HepG2 (cell line): ENCODE data around the gene TMEM269. TPM values are rescaled to one million over a fixed set of nuclear protein-coding genes. Genes with fewer than 3 reads are reported as not detected.

ENCODE experiments used
- AGO2 ChIP-seq: fragments of 200-400 bp; formaldehyde crosslinking; optimal IDR thresholded peaks from 2 replicates; pipeline ENCODE3; 2017; ENCODE audit warnings: mild to moderate bottlenecking, low read depth, low read length, moderate library complexity
- MAFF ChIP-seq: IDR thresholded peaks from 2 replicates; pipeline ENCODE4 v1.6.1; 2011; ENCODE audit warnings: low read depth, low read length, improper control_type of control experiment
- MATR3 ChIP-seq: sonication (generic); formaldehyde crosslinking; IDR thresholded peaks from 2 replicates; pipeline ENCODE4 v1.4.0; 2020; ENCODE audit warnings: missing genetic modification reagents
- MTF1 ChIP-seq: sonication (generic); formaldehyde crosslinking; IDR thresholded peaks from 2 replicates; pipeline ENCODE4 v1.5.0; 2020; ENCODE audit warnings: missing genetic modification reagents
- NKX3-1 ChIP-seq: sonication (generic); formaldehyde crosslinking; IDR thresholded peaks from 2 replicates; pipeline ENCODE4 v1.5.0; 2020; ENCODE audit warnings: missing genetic modification reagents
- SAFB2 ChIP-seq: sonication (generic); formaldehyde crosslinking; IDR thresholded peaks from 2 replicates; pipeline ENCODE4 v1.5.1; 2020; ENCODE audit warnings: missing genetic modification reagents, low read depth, mild to moderate bottlenecking, borderline replicate concordance
- SMARCC2 ChIP-seq: fragments of 450-650 bp; IDR thresholded peaks from 2 replicates; pipeline ENCODE4 v1.6.1; 2017; ENCODE audit warnings: antibody characterized with exemption, mild to moderate bottlenecking
- SMYD3 ChIP-seq: sonication (generic); formaldehyde crosslinking; IDR thresholded peaks from 2 replicates; pipeline ENCODE4 v1.8.1; 2023; ENCODE audit warnings: mild to moderate bottlenecking, missing genetic modification reagents
- U2AF1 ChIP-seq: fragments of 200-400 bp; formaldehyde crosslinking; optimal IDR thresholded peaks from 2 replicates; pipeline ENCODE3; 2017; ENCODE audit warnings: mild to moderate bottlenecking, low read depth, low read length
- ZNF12 ChIP-seq: sonication (generic); formaldehyde crosslinking; IDR thresholded peaks from 2 replicates; pipeline ENCODE4 v1.5.0; 2020; ENCODE audit warnings: missing genetic modification reagents
- ZNF256 ChIP-seq: sonication (generic); formaldehyde crosslinking; conservative IDR thresholded peaks from 2 replicates; pipeline ENCODE4 v1.4.0; 2020; ENCODE audit warnings: missing genetic modification reagents
- ZNF557 ChIP-seq: sonication (generic); formaldehyde crosslinking; IDR thresholded peaks from 2 replicates; pipeline ENCODE4 v1.4.0; 2020; ENCODE audit warnings: missing genetic modification reagents
- ZNF672 ChIP-seq: sonication (generic); formaldehyde crosslinking; IDR thresholded peaks from 2 replicates; pipeline ENCODE4 v1.8.1; 2022; ENCODE audit warnings: missing genetic modification reagents
- ZNF792 ChIP-seq: IDR thresholded peaks from 2 replicates; pipeline ENCODE4 v1.6.1; 2016
- ZSCAN30 ChIP-seq: sonication (generic); formaldehyde crosslinking; IDR thresholded peaks from 2 replicates; pipeline ENCODE4 v1.5.0; 2020; ENCODE audit warnings: mild to moderate bottlenecking, missing genetic modification reagents
- polyA plus RNA-seq, 8 experiments: library from polyadenylated mRNA; depleted of rRNA in 3 of 8; stranded (reverse) in 7 of 8; unstranded in 1 of 8; fragments of >200 nt; fragmentation: Illumina TruSeq in 4 of 8; extraction: Trizol in 4 of 8; gene quantifications; 2 replicates each; pipeline versions ENCODE4 v1.2.1 to v1.2.3, GENCODE V29; 2011 to 2016; ENCODE audit warnings: low read depth in 4 of 8, missing spikeins in 1 of 8, mixed read lengths in 1 of 8; ENCODE audit not compliant: insufficient read depth in 1 of 8
- total RNA-seq, 5 experiments: library from RNA; depleted of rRNA; stranded (reverse); fragments of >200 nt; fragmentation: Illumina TruSeq; extraction: Trizol; gene quantifications; 2 replicates each; pipeline ENCODE4 v1.2.3, GENCODE V29; 2016; ENCODE audit warnings: low read depth in 1 of 5
- TF ChIP-seq, protein P1 (sequence below): sonication (generic); formaldehyde crosslinking; IDR thresholded peaks from 2 replicates; pipeline ENCODE4 v1.8.1; 2023; ENCODE audit warnings: mild to moderate bottlenecking, inconsistent platforms, moderate library complexity, missing genetic modification reagents, borderline replicate concordance
- TF ChIP-seq, protein P2 (sequence below): IDR thresholded peaks from 2 replicates; pipeline ENCODE4 v1.6.1; 2012; ENCODE audit warnings: low read length, improper control_type of control experiment
- TF ChIP-seq, protein P3 (sequence below): sonication (generic); formaldehyde crosslinking; IDR thresholded peaks from 2 replicates; pipeline ENCODE4 v1.9.0; 2022; ENCODE audit warnings: missing genetic modification reagents, mild to moderate bottlenecking, borderline replicate concordance
- TF ChIP-seq, protein P4 (sequence below): sonication (generic); formaldehyde crosslinking; IDR thresholded peaks from 2 replicates; pipeline ENCODE4 v1.8.0; 2022; ENCODE audit warnings: mild to moderate bottlenecking, missing genetic modification reagents; ENCODE audit not compliant: insufficient replicate concordance
- TF ChIP-seq, protein P5 (sequence below): sonication (generic); formaldehyde crosslinking; IDR thresholded peaks from 2 replicates; pipeline ENCODE4 v1.8.0; 2022; ENCODE audit warnings: mild to moderate bottlenecking, missing genetic modification reagents

TMEM269 gene
- total and polyA plus RNA-seq, 2 of the 13 experiments (the other 11 are each of a cell fraction or from before 2014, with no cell fraction given), result 0.15 to 0.21 TPM

DNA sequence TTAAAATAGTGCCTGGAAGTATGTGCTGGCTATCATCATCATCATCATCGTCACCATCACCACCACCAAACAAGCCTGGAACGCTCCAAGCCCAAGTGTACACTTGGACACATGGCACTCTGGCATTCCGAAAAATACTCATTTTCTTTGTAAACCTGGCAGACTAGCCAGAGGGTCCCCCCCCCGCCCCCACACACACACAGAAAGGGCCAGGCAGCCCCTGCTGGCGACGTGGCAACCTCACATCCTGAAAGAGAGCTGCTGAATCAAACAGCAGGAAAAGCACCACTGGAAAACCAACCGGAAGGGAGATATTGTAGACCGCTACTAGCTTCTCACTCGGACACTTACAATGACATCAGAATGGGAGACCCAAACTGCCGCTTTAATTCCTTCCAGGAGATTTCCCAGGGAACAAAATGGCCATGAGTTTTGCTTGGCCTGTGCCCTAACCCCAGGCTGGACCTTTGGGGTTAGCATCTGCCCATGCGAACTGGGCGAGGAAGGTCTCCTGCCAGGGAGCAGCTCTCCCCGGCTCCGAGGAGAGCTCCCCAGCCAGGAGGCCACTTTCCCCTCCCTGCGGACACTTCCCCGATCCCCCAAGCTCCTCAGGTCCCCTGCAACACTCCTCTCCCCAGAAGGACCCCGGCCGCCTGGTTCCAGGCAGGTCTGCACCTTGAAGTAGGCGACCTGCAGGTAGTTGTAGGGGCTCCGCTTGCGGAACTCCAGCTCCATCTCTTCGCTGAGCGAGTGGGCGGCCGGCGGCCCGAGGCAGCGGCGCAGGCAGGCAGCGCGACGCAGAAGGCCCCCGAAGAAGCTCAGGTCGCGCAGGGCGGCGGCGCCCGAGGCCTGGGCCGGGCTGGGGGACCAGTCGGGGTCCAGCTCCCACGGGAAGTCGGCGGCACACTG, 18.7 kb upstream of the TMEM269 start (continued):
- TF ChIP-seq, protein P1, sequence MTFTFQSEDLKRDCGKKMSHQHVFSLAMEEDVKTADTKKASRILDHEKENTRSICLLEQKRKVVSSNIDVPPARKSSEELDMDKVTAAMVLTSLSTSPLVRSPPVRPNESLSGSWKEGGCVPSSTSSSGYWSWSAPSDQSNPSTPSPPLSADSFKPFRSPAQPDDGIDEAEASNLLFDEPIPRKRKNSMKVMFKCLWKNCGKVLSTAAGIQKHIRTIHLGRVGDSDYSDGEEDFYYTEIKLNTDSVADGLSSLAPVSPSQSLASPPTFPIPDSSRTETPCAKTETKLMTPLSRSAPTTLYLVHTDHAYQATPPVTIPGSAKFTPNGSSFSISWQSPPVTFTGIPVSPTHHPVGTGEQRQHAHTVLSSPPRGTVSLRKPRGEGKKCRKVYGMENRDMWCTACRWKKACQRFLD (CRISPR knock-in tag), result no peak
- TF ChIP-seq ZNF557, result no peak
- no peak for TF ChIP-seq ZNF672 (CRISPR knock-in tag)
- no peak for TF ChIP-seq MATR3 (CRISPR knock-in tag)
- no peak for TF ChIP-seq NKX3-1 (CRISPR knock-in tag)
- no peak for TF ChIP-seq SAFB2
- peak; percentile 54 for TF ChIP-seq AGO2
- no peak for TF ChIP-seq MAFF
- TF ChIP-seq MTF1 (CRISPR knock-in tag), result no peak
- TF ChIP-seq ZSCAN30, result no peak
- TF ChIP-seq, protein P2, sequence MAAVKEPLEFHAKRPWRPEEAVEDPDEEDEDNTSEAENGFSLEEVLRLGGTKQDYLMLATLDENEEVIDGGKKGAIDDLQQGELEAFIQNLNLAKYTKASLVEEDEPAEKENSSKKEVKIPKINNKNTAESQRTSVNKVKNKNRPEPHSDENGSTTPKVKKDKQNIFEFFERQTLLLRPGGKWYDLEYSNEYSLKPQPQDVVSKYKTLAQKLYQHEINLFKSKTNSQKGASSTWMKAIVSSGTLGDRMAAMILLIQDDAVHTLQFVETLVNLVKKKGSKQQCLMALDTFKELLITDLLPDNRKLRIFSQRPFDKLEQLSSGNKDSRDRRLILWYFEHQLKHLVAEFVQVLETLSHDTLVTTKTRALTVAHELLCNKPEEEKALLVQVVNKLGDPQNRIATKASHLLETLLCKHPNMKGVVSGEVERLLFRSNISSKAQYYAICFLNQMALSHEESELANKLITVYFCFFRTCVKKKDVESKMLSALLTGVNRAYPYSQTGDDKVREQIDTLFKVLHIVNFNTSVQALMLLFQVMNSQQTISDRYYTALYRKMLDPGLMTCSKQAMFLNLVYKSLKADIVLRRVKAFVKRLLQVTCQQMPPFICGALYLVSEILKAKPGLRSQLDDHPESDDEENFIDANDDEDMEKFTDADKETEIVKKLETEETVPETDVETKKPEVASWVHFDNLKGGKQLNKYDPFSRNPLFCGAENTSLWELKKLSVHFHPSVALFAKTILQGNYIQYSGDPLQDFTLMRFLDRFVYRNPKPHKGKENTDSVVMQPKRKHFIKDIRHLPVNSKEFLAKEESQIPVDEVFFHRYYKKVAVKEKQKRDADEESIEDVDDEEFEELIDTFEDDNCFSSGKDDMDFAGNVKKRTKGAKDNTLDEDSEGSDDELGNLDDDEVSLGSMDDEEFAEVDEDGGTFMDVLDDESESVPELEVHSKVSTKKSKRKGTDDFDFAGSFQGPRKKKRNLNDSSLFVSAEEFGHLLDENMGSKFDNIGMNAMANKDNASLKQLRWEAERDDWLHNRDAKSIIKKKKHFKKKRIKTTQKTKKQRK, result no peak
- TF ChIP-seq ZNF12 (CRISPR knock-in tag), result no peak
- TF ChIP-seq ZNF256 (CRISPR knock-in tag), result no peak
- TF ChIP-seq, protein P3, sequence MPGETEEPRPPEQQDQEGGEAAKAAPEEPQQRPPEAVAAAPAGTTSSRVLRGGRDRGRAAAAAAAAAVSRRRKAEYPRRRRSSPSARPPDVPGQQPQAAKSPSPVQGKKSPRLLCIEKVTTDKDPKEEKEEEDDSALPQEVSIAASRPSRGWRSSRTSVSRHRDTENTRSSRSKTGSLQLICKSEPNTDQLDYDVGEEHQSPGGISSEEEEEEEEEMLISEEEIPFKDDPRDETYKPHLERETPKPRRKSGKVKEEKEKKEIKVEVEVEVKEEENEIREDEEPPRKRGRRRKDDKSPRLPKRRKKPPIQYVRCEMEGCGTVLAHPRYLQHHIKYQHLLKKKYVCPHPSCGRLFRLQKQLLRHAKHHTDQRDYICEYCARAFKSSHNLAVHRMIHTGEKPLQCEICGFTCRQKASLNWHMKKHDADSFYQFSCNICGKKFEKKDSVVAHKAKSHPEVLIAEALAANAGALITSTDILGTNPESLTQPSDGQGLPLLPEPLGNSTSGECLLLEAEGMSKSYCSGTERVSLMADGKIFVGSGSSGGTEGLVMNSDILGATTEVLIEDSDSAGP (CRISPR knock-in tag), result no peak
- peak; percentile 51; the same call in 1 of the 2 replicates for TF ChIP-seq ZNF792 (CRISPR knock-in tag)
- TF ChIP-seq U2AF1, result no peak
- TF ChIP-seq, protein P4, sequence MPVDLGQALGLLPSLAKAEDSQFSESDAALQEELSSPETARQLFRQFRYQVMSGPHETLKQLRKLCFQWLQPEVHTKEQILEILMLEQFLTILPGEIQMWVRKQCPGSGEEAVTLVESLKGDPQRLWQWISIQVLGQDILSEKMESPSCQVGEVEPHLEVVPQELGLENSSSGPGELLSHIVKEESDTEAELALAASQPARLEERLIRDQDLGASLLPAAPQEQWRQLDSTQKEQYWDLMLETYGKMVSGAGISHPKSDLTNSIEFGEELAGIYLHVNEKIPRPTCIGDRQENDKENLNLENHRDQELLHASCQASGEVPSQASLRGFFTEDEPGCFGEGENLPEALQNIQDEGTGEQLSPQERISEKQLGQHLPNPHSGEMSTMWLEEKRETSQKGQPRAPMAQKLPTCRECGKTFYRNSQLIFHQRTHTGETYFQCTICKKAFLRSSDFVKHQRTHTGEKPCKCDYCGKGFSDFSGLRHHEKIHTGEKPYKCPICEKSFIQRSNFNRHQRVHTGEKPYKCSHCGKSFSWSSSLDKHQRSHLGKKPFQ (CRISPR knock-in tag), result no peak
- TF ChIP-seq, protein P5, sequence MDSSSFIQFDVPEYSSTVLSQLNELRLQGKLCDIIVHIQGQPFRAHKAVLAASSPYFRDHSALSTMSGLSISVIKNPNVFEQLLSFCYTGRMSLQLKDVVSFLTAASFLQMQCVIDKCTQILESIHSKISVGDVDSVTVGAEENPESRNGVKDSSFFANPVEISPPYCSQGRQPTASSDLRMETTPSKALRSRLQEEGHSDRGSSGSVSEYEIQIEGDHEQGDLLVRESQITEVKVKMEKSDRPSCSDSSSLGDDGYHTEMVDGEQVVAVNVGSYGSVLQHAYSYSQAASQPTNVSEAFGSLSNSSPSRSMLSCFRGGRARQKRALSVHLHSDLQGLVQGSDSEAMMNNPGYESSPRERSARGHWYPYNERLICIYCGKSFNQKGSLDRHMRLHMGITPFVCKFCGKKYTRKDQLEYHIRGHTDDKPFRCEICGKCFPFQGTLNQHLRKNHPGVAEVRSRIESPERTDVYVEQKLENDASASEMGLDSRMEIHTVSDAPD (CRISPR knock-in tag), result no peak
- TF ChIP-seq SMARCC2, result no peak
- TF ChIP-seq SMYD3 (CRISPR knock-in tag), result no peak
